ENCODE results near the gene ENO4. TPM values are rescaled to one million over a fixed set of nuclear protein-coding genes. Genes with fewer than 3 reads are reported as not detected.

The ENO4 gene
- total RNA-seq, 1 donor from 2014 or later, result 0.70 TPM

DNA sequence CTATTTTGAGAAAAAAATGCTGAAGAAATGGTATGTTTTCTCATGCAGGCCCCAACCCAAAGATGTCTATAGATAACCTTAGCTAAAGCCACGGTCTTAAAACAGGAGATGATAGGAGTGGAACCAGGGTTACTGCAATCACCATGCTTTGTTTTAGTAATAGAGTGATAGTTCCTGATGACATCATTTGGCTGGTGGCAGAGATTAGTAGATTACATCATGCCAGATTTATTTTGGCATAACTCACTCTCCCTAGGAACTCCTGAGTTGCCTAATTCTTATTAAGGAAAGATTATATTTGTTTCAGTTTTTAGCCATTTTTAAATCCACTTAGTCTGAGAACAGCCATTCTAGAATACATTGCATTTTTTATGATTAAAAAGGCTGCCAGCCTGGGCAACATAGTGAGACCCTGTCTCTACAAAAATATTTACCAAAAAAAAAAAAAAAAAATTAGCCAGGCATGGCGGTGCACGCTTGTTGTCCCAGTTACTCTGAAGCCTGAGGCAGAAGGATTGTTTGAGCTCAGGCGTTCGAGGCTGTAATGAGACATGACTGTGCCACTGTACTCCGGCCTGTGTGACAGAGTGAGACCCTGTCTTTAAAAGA, 17.8 kb downstream of the ENO4 start:
- peaks cover 8% of the 10 kb centered on the region for H3K27me3 Mint-ChIP-seq (ENCODE audit: unreplicated experiment)
- no peaks in the 10 kb centered on the region for H3K9me3 Mint-ChIP-seq (ENCODE audit: unreplicated experiment)
- DNase-seq (ENCODE audit: extremely low spot score, unreplicated experiment), result no peak
- H3K4me3 Mint-ChIP-seq (ENCODE audit: unreplicated experiment), result no peak overlapping the region
- no peaks in the 10 kb centered on the region for H3K36me3 Mint-ChIP-seq (ENCODE audit: unreplicated experiment)
- no peak overlapping the region for H3K27ac Mint-ChIP-seq (ENCODE audit: unreplicated experiment)
- no peak for TF ChIP-seq CTCF (IDR thresholded peaks at IDR 0.05)
- no peaks in the 10 kb centered on the region for H3K4me1 Mint-ChIP-seq (ENCODE audit: unreplicated experiment)

GRCh38 chr10:116868198-116868676, 18.9 kb downstream of the ENO4 start:
- H3K27me3 Mint-ChIP-seq (ENCODE audit: unreplicated experiment), result peaks cover 14% of the 10 kb centered on the region
- no peak overlapping the region for H3K27ac Mint-ChIP-seq (ENCODE audit: unreplicated experiment)
- TF ChIP-seq CTCF (IDR thresholded peaks at IDR 0.05), result no peak
- no peaks in the 10 kb centered on the region for H3K4me1 Mint-ChIP-seq (ENCODE audit: unreplicated experiment)
- no peaks in the 10 kb centered on the region for H3K9me3 Mint-ChIP-seq (ENCODE audit: unreplicated experiment)
- no peaks in the 10 kb centered on the region for H3K36me3 Mint-ChIP-seq (ENCODE audit: unreplicated experiment)
- DNase-seq (ENCODE audit: extremely low spot score, unreplicated experiment), result no peak
- no peak overlapping the region for H3K4me3 Mint-ChIP-seq (ENCODE audit: unreplicated experiment)

DNA sequence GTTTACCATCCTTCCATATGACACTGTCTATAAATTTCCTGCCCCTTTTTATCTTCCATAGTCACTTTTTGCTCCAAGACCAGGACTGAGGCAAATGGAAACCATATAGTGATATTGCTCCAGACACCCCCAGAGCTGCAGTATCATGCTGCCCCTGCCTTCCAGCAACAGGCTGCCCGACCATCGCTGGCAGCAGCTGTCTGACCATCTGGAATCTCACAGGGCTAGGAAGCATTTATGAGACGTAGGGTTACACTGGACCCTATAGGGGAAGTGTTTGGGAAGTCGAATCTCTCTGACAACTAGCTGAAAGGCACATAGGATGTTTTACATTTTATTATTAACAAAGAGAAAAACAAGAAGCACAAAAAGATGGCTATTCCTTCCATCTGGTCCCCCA, 19.4 kb downstream of the ENO4 start:
- Mint-ChIP-seq H3K27me3 (ENCODE audit: unreplicated experiment) (peaks cover 16% of the 10 kb centered on the region), H3K4me3 (ENCODE audit: unreplicated experiment) (no peak overlapping the region), H3K36me3 (ENCODE audit: unreplicated experiment) (no peaks in the 10 kb centered on the region), H3K27ac (ENCODE audit: unreplicated experiment) (no peak overlapping the region), H3K9me3 (ENCODE audit: unreplicated experiment) (no peaks in the 10 kb centered on the region), H3K4me1 (ENCODE audit: unreplicated experiment) (no peaks in the 10 kb centered on the region)
- DNase-seq (ENCODE audit: extremely low spot score, unreplicated experiment), result no peak
- no peak for TF ChIP-seq CTCF (IDR thresholded peaks at IDR 0.05)

GRCh38 chr10:116870949-116871348, 21.6 kb downstream of the ENO4 start:
- Mint-ChIP-seq H3K27ac (ENCODE audit: unreplicated experiment) (no peak overlapping the region), H3K27me3 (ENCODE audit: unreplicated experiment) (peaks cover 18% of the 10 kb centered on the region), H3K9me3 (ENCODE audit: unreplicated experiment) (no peaks in the 10 kb centered on the region), H3K4me3 (ENCODE audit: unreplicated experiment) (no peak overlapping the region), H3K36me3 (ENCODE audit: unreplicated experiment) (no peaks in the 10 kb centered on the region), H3K4me1 (ENCODE audit: unreplicated experiment) (no peaks in the 10 kb centered on the region)
- no peak for TF ChIP-seq CTCF (IDR thresholded peaks at IDR 0.05)
- DNase-seq (ENCODE audit: extremely low spot score, unreplicated experiment), result no peak

DNA sequence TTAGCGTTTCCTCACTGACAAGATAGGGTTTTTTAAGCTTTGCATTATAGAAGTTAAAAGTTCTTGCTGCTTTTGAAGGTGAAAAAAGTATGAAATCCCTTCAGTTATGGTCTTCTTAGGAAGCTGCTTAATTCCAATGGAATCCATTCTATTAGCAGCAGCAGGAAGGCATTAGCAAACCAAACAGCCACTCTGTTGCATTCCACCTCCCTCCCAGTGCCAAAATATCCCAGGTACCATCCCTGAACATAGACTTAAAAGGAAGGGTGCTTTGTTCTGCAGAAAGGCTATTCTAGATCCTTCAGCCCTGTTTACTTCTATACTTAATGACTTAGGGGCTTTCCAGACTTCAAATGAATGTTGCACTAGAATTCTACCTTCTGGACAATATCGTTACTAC, 23.8 kb downstream of the ENO4 start:
- Mint-ChIP-seq H3K9me3 (ENCODE audit: unreplicated experiment) (no peaks in the 10 kb centered on the region), H3K27me3 (ENCODE audit: unreplicated experiment) (peaks cover 18% of the 10 kb centered on the region), H3K4me3 (ENCODE audit: unreplicated experiment) (no peak overlapping the region), H3K36me3 (ENCODE audit: unreplicated experiment) (no peaks in the 10 kb centered on the region), H3K4me1 (ENCODE audit: unreplicated experiment) (no peaks in the 10 kb centered on the region), H3K27ac (ENCODE audit: unreplicated experiment) (no peak overlapping the region)
- no peak for DNase-seq (ENCODE audit: extremely low spot score, unreplicated experiment)
- no peak for TF ChIP-seq CTCF (IDR thresholded peaks at IDR 0.05)

Measured in osteocyte (in vitro differentiated cells).